Measurements from ENCODE around the gene SSC4D. TPM values are rescaled to one million over a fixed set of nuclear protein-coding genes. Genes with fewer than 3 reads are reported as not detected.

The SSC4D gene
- total and polyA plus RNA-seq, 9 of the 15 experiments (the other 6 are each of a cell fraction or from before 2014, with no cell fraction given) = 0.06 to 1.1 (median 0.85) TPM; not detected in 1

- no peak for TF ChIP-seq ETV5 (CRISPR knock-in tag; IDR thresholded peaks at IDR 0.05; ENCODE audit: low read depth)
- TF ChIP-seq ZNF444 (CRISPR knock-in tag; IDR thresholded peaks at IDR 0.05) = no peak
- TF ChIP-seq ZBTB17 (CRISPR knock-in tag; IDR thresholded peaks at IDR 0.05) = peak; percentile 56; the same call in 1 of the 2 replicates
- TF ChIP-seq CREBBP (IDR thresholded peaks at IDR 0.05; ENCODE audit: low read depth, low read length) = no peak
- TF ChIP-seq IRF1 (CRISPR knock-in tag; IDR thresholded peaks at IDR 0.05; ENCODE audit: borderline replicate concordance) = no peak
- TF ChIP-seq ZNF644 (tag; IDR thresholded peaks at IDR 0.05; ENCODE audit: low read depth) = peak; percentile 56; the same call in 1 of the 2 replicates
- no peak for TF ChIP-seq ILF3 (IDR thresholded peaks at IDR 0.05; ENCODE audit: borderline replicate concordance)
- TF ChIP-seq SREBF1 (IDR thresholded peaks at IDR 0.05; ENCODE audit: borderline replicate concordance, low read depth, low read length) = no peak
- TF ChIP-seq ERF (CRISPR knock-in tag; IDR thresholded peaks at IDR 0.05) = peak; percentile 48; the same call in 1 of the 2 replicates
- TF ChIP-seq ZNF318 (IDR thresholded peaks at IDR 0.05; ENCODE audit: borderline replicate concordance in 1 of 2, low read depth in 1 of 2) = no peak
- no peak for TF ChIP-seq MCM2 (IDR thresholded peaks at IDR 0.05; ENCODE audit: low read depth)
- TF ChIP-seq MNT (conservative IDR thresholded peaks at IDR 0.05) = peak in 1 of 2 experiments; percentile 42; a peak in 2 of 4 replicates
- no peak for TF ChIP-seq ZNF165 (CRISPR knock-in tag; IDR thresholded peaks at IDR 0.05; ENCODE audit: borderline replicate concordance)
- TF ChIP-seq ZEB2 (IDR thresholded peaks at IDR 0.05) = no peak
- TF ChIP-seq MAZ (CRISPR knock-in tag; conservative IDR thresholded peaks at IDR 0.05 in 1 of 2, IDR thresholded peaks at IDR 0.05 in 1 of 2) = peak; percentile 74 to 96
- no peak for TF ChIP-seq DIDO1 (tag; IDR thresholded peaks at IDR 0.05; ENCODE audit: low read depth)
These were observed 50.2 kb downstream of the SSC4D start (continued) for GRCh38 chr7:76359111-76359977.

All from K562 (cell line).